AG10803 (cell line): ENCODE data around the gene COL25A1.
"Not testable (repeated sequence)": the region's sequence is repeated elsewhere in the genome, so short reads cannot be mapped to it uniquely, and the experiment has no call there.

Experiments
- DNase-seq: peaks from one replicate; pipeline ENCODE4 v3.0.0; 2010; ENCODE audit warnings: low read depth
- H3K4me3 ChIP-seq: 2 replicates; pipeline ENCODE4 v1.5.1; 2011; ENCODE audit warnings: mild to moderate bottlenecking, low read length, control low read depth
- CTCF ChIP-seq: conservative IDR thresholded peaks from 2 replicates; pipeline ENCODE4 v1.5.1; 2011; ENCODE audit warnings: mild to moderate bottlenecking, low read length, control low read depth, inconsistent platforms

The COL25A1 gene

DNA sequence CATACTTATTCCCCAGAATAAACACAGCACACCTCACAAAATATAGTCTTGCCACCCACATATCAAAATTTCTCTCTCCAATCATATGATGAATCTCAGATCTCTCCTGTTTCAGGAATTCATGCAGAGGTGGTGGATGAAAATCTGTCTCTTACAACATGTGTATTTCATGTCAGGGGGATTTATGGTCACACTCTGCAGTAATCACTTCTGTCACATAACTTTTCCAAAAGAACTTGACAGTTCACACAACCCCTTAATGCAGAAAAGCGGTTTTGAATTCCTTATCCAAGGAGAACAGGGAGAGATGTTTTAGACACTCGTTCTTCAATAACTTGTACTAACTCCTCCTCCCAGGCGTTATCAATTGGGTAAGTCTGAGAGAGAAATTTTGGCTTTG lies 359.1 kb downstream of the COL25A1 start:
- no peak for TF ChIP-seq CTCF
- no peak overlapping the region for H3K4me3 ChIP-seq
- DNase-seq = no peak

GRCh38 chr4:108941904-108942430 lies 360.5 kb downstream of the COL25A1 start:
- no peak for TF ChIP-seq CTCF
- no peak overlapping the region for H3K4me3 ChIP-seq
- DNase-seq = no peak

DNA sequence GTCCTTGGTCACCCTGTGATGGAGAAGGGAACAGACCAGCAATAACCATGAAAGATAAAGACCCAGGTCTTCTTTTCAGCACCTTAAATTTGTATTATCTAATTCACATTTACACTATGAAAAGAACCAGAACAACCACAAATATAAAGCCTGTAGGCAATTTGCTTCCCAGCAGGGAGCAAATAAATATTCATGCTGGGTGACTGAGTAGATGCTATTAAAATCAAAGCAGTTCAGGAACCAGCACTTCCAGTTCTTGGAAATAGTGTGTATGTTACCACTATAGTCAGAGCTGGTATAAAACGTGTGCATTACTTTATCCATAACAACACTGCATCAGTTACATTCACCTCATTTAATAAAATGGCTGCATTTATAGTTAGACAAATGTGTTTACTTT lies 361.8 kb downstream of the COL25A1 start:
- no peak for TF ChIP-seq CTCF
- no peak for DNase-seq
- no peak overlapping the region for H3K4me3 ChIP-seq

GRCh38 chr4:108940149-108940548 lies 362.3 kb downstream of the COL25A1 start:
- no peak overlapping the region for H3K4me3 ChIP-seq
- DNase-seq = no peak
- no peak for TF ChIP-seq CTCF

DNA sequence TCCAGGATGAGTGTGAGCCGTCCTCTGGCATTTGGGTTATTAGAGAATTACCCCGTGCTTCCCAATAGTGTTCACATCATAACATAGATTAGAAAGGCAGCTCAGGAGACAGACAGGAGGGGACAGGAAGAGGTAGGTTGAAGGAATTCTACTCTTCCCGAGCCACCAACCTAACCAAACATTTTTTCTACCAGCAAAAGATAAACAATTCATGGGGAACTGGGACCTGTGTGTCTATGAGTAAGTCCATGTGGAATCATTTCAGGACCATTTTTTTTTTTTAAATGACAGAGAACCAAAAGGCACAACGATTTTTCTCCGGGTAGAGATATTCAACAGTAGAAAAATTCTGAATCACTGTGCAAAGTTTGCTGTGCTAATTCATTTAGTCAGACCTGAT lies 365.4 kb downstream of the COL25A1 start:
- TF ChIP-seq CTCF = no peak
- peak; percentile 4 for DNase-seq
- H3K4me3 ChIP-seq = no peak overlapping the region

DNA sequence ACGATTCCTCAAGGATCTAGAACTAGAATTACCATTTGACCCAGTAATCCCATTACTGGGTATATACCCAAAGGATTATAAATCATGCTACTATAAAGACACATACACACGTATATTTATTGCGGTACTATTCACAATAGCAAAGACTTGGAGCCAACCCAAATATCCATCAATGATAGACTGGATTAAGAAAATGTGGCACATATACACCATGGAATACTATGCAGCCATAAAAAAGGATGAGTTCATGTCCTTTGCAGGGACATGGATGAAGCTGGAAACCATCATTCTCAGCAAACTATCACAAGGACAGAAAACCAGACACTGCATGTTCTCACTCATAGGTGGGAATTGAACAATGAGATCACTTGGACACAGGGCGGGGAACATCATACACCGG lies 368.5 kb downstream of the COL25A1 start:
- H3K4me3 ChIP-seq, DNase-seq: not testable (repeated sequence)

- no peak for TF ChIP-seq CTCF
- H3K4me3 ChIP-seq = no peak overlapping the region
- no peak for DNase-seq
Observed at GRCh38 chr4:108933046-108933445, 369.4 kb downstream of the COL25A1 start.

DNA sequence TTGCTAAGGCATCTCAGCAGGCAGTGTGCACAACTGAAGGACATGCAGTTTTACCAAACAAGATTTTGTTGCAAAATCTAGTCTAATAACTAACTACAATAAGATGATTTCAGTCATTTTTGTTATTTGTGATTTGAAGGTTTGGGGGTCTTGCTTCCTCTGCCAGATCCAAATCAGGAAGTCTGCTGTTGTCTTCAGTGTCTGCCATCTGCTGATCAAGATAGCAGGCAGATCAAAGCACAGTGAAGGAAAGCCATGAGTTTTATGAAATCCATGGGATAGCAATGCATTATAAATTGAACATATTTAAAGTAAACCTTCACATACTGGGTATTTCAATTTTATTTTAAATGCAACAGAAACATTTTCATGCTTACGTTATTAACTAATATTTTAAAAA lies 370.5 kb downstream of the COL25A1 start:
- no peak overlapping the region for H3K4me3 ChIP-seq
- TF ChIP-seq CTCF = no peak
- DNase-seq = no peak
